GM23338 (cell line): ENCODE results near the gene VSIG10L2. TPM values are rescaled to one million over a fixed set of nuclear protein-coding genes. Genes with fewer than 3 reads are reported as not detected.

Source experiments
- ATAC-seq: fragments of 200-7000 bp; cut with Tn5 transposase; 3 replicates; pipeline ENCODE4 v1.9.1; 2020
- DNase-seq: peaks from one replicate; pipeline ENCODE4 v3.0.0-alpha.2; 2015; ENCODE audit warnings: low spot score
- H2AFZ ChIP-seq: fragments of 200-600 bp; sonication (generic); 2 replicates; pipeline ENCODE4 v1.8.0; 2016; ENCODE audit warnings: antibody characterized with exemption, mild to moderate bottlenecking, moderate library complexity
- H3F3A ChIP-seq: fragments of 200-600 bp; sonication (generic); replicated peaks from 2 replicates; pipeline ENCODE4 v1.8.0; 2017; ENCODE audit warnings: antibody characterized with exemption, mixed run types, low read depth
- H3K27ac ChIP-seq: fragments of 200-600 bp; sonication (generic); 2 replicates; pipeline ENCODE4 v1.6.1; 2016; ENCODE audit warnings: low read depth
- H3K27me3 ChIP-seq: fragments of 200-600 bp; sonication (generic); 2 replicates; pipeline ENCODE4 v1.8.0; 2016; ENCODE audit warnings: mild to moderate bottlenecking, mixed run types, moderate library complexity; ENCODE audit not compliant: insufficient read depth
- H3K36me3 ChIP-seq: fragments of 200-600 bp; sonication (generic); 2 replicates; pipeline ENCODE4 v1.8.0; 2016; ENCODE audit warnings: mild to moderate bottlenecking; ENCODE audit not compliant: insufficient read depth
- H3K4me1 ChIP-seq: fragments of 200-600 bp; sonication (generic); 2 replicates; pipeline ENCODE4 v1.8.0; 2016; ENCODE audit warnings: mild to moderate bottlenecking, moderate library complexity; ENCODE audit not compliant: insufficient read depth
- H3K4me2 ChIP-seq: fragments of 200-600 bp; sonication (generic); 2 replicates; pipeline ENCODE4 v1.7.1; 2017; ENCODE audit warnings: mixed run types
- H3K4me3 ChIP-seq: fragments of 200-600 bp; sonication (generic); 2 replicates; pipeline ENCODE4 v1.6.1; 2016; ENCODE audit warnings: mixed run types
- H3K79me2 ChIP-seq: fragments of 200-600 bp; sonication (generic); replicated peaks from 2 replicates; pipeline ENCODE4 v1.8.0; 2017; ENCODE audit warnings: mild to moderate bottlenecking; ENCODE audit not compliant: insufficient read depth
- H3K9me2 ChIP-seq: fragments of 200-600 bp; sonication (generic); 2 replicates; pipeline ENCODE4 v1.8.0; 2017; ENCODE audit not compliant: insufficient read depth
- H4K20me1 ChIP-seq: fragments of 200-600 bp; sonication (generic); replicated peaks from 2 replicates; pipeline ENCODE4 v1.8.0; 2017; ENCODE audit warnings: mild to moderate bottlenecking; ENCODE audit not compliant: insufficient read depth
- H3K27ac Mint-ChIP-seq: 2 replicates; pipeline ENCODE4 v1.8.0; 2020; ENCODE audit warnings: inconsistent platforms, mild to moderate bottlenecking, moderate library complexity, mixed read lengths
- H3K27me3 Mint-ChIP-seq: 3 replicates; pipeline ENCODE4 v1.8.0; 2022; ENCODE audit warnings: low read depth, mild to moderate bottlenecking, moderate library complexity, mixed read lengths, inconsistent platforms; ENCODE audit not compliant: insufficient read depth, poor library complexity
- H3K36me3 Mint-ChIP-seq: 3 replicates; pipeline ENCODE4 v1.8.0; 2021; ENCODE audit warnings: low read depth, mild to moderate bottlenecking, inconsistent platforms, moderate library complexity, mixed read lengths
- H3K4me1 Mint-ChIP-seq: 3 replicates; pipeline ENCODE4 v1.8.0; 2020; ENCODE audit warnings: mild to moderate bottlenecking, inconsistent platforms, mixed read lengths
- H3K4me3 Mint-ChIP-seq: 3 replicates; pipeline ENCODE4 v1.8.0; 2021; ENCODE audit warnings: moderate library complexity, mild to moderate bottlenecking, inconsistent platforms, mixed read lengths
- H3K9me3 Mint-ChIP-seq: 3 replicates; pipeline ENCODE4 v1.8.0; 2020; ENCODE audit warnings: moderate library complexity, mild to moderate bottlenecking, inconsistent platforms, mixed read lengths
- CTCF ChIP-seq, 2 experiments: fragments of 200-600 bp in 1 of 2; sonication (generic) in 1 of 2; conservative IDR thresholded peaks; 2 replicates each; pipeline versions ENCODE4 v1.5.1 to v1.6.1; 2016 to 2017; ENCODE audit warnings: antibody characterized with exemption in 2 of 2, low read depth in 2 of 2, mild to moderate bottlenecking in 2 of 2, moderate library complexity in 1 of 2
- ETS1 ChIP-seq: IDR thresholded peaks from 2 replicates; pipeline ENCODE4 v1.6.1; 2016; ENCODE audit warnings: antibody characterized with exemption
- EZH2 ChIP-seq: fragments of 200-600 bp; sonication (generic); IDR thresholded peaks from one replicate; pipeline ENCODE4 v1.8.0; 2017; ENCODE audit warnings: antibody characterized with exemption, mild to moderate bottlenecking, low read depth; ENCODE audit not compliant: unreplicated experiment
- EZH2phosphoT487 ChIP-seq: fragments of 200-600 bp; sonication (generic); IDR thresholded peaks from one replicate; pipeline ENCODE4 v1.8.1; 2018; ENCODE audit warnings: antibody characterized with exemption; ENCODE audit not compliant: unreplicated experiment
- JUNB ChIP-seq: IDR thresholded peaks from one replicate; pipeline ENCODE4 v1.6.1; 2016; ENCODE audit warnings: antibody characterized with exemption; ENCODE audit not compliant: unreplicated experiment
- NANOG ChIP-seq: IDR thresholded peaks from 2 replicates; pipeline ENCODE4 v1.6.1; 2016; ENCODE audit warnings: antibody characterized with exemption, borderline replicate concordance
- POLR2AphosphoS5 ChIP-seq: IDR thresholded peaks from 2 replicates; pipeline ENCODE4 v1.6.1; 2016; ENCODE audit warnings: antibody characterized with exemption, low read depth
- REST ChIP-seq: IDR thresholded peaks from one replicate; pipeline ENCODE4 v1.6.1; 2018; ENCODE audit warnings: antibody characterized with exemption; ENCODE audit not compliant: unreplicated experiment
- STAT1 ChIP-seq: IDR thresholded peaks from one replicate; pipeline ENCODE4 v1.6.1; 2016; ENCODE audit warnings: antibody characterized with exemption; ENCODE audit not compliant: unreplicated experiment
- polyA plus RNA-seq: library from polyadenylated mRNA; unstranded; fragments of >200 nt; fragmentation: Nextera tagmentation; extraction: Ambion mirVana; gene quantifications from 2 replicates; pipeline ENCODE4 v1.2.1, GENCODE V29; 2016
- total RNA-seq: library from RNA; depleted of rRNA; stranded (reverse); fragments of >200 nt; shearing (Covaris generic); gene quantifications from 2 replicates; pipeline ENCODE4 v1.2.3, GENCODE V29; 2014

VSIG10L2 gene
- total and polyA plus RNA-seq, 2 experiments from 2014 or later: 0.63 TPM; not detected in 1

- TF ChIP-seq CTCF (conservative IDR thresholded peaks at IDR 0.05; ENCODE audit: low read depth in 2 of 2) (no peak), REST (no peak), JUNB (no peak), ETS1 (no peak), STAT1 (no peak)
These were observed 29.8 kb downstream of the VSIG10L2 start (continued) for GRCh38 chr11:125975634-125976033.

GRCh38 chr11:125976156-125976555 is 30.3 kb downstream of the VSIG10L2 start:
- no peak overlapping the region for H3K27ac ChIP-seq
- H3K79me2 ChIP-seq: no peaks in the 10 kb centered on the region
- H3K9me3 Mint-ChIP-seq: no peaks in the 10 kb centered on the region
- no peak for DNase-seq
- H3K4me2 ChIP-seq: no peak overlapping the region
- no peaks in the 10 kb centered on the region for H4K20me1 ChIP-seq
- no peak overlapping the region for H3K4me3 ChIP-seq
- no peaks in the 10 kb centered on the region for H3K36me3 ChIP-seq
- no peak for ATAC-seq
- H3K27me3 Mint-ChIP-seq: no peaks in the 10 kb centered on the region
- H3K36me3 Mint-ChIP-seq: no peaks in the 10 kb centered on the region
- TF ChIP-seq JUNB (no peak), EZH2phosphoT487 (no peak), CTCF (conservative IDR thresholded peaks at IDR 0.05; ENCODE audit: low read depth in 2 of 2) (no peak), POLR2AphosphoS5 (no peak), EZH2 (no peak), ETS1 (no peak), NANOG (no peak)
- H3K27me3 ChIP-seq: no peaks in the 10 kb centered on the region
- H3K4me3 Mint-ChIP-seq: no peak overlapping the region
- H3F3A ChIP-seq: no peaks in the 10 kb centered on the region
- H3K4me1 ChIP-seq: 0 out of 2 replicates have a peak, but pooled peaks cover 10% of the 10 kb centered on the region
- H3K9me2 ChIP-seq: no peaks in the 10 kb centered on the region
- H2AFZ ChIP-seq: no peak overlapping the region
- no peak overlapping the region for H3K27ac Mint-ChIP-seq
- peaks cover 24% of the 10 kb centered on the region for H3K4me1 Mint-ChIP-seq
